ENCODE results near the gene NDUFC2. TPM values are rescaled to one million over a fixed set of nuclear protein-coding genes. Genes with fewer than 3 reads are reported as not detected.

The NDUFC2 gene
- total RNA-seq, 1 donor from 2014 or later: 203 TPM

- Mint-ChIP-seq H3K27ac (ENCODE audit: unreplicated experiment) (no peak overlapping the region), H3K27me3 (ENCODE audit: unreplicated experiment) (peaks cover 6% of the 10 kb centered on the region), H3K36me3 (ENCODE audit: low read depth, unreplicated experiment) (peaks cover 5% of the 10 kb centered on the region), H3K4me1 (ENCODE audit: unreplicated experiment) (peaks cover 17% of the 10 kb centered on the region), H3K4me3 (ENCODE audit: unreplicated experiment) (no peak overlapping the region), H3K9me3 (ENCODE audit: unreplicated experiment) (no peaks in the 10 kb centered on the region)
- no peak for DNase-seq (ENCODE audit: low spot score)
- TF ChIP-seq CTCF (IDR thresholded peaks at IDR 0.05; ENCODE audit: unreplicated experiment): no peak
Measured at GRCh38 chr11:78074756-78075155, 4.9 kb downstream of the NDUFC2 start.

GRCh38 chr11:78072455-78072854 is 7.2 kb downstream of the NDUFC2 start:
- TF ChIP-seq CTCF (IDR thresholded peaks at IDR 0.05; ENCODE audit: unreplicated experiment): no peak
- peaks cover 4% of the 10 kb centered on the region for H3K27me3 Mint-ChIP-seq (ENCODE audit: unreplicated experiment)
- H3K4me1 Mint-ChIP-seq (ENCODE audit: unreplicated experiment): peaks cover 8% of the 10 kb centered on the region
- no peaks in the 10 kb centered on the region for H3K9me3 Mint-ChIP-seq (ENCODE audit: unreplicated experiment)
- no peak overlapping the region for H3K4me3 Mint-ChIP-seq (ENCODE audit: unreplicated experiment)
- H3K36me3 Mint-ChIP-seq (ENCODE audit: low read depth, unreplicated experiment): peaks cover 13% of the 10 kb centered on the region
- H3K27ac Mint-ChIP-seq (ENCODE audit: unreplicated experiment): peak overlapping the region; percentile 50
- no peak for DNase-seq (ENCODE audit: low spot score)

GRCh38 chr11:78071717-78072116 is 7.9 kb downstream of the NDUFC2 start:
- H3K27me3 Mint-ChIP-seq (ENCODE audit: unreplicated experiment): peaks cover 4% of the 10 kb centered on the region
- H3K4me3 Mint-ChIP-seq (ENCODE audit: unreplicated experiment): no peak overlapping the region
- no peak for DNase-seq (ENCODE audit: low spot score)
- no peaks in the 10 kb centered on the region for H3K9me3 Mint-ChIP-seq (ENCODE audit: unreplicated experiment)
- no peak overlapping the region for H3K27ac Mint-ChIP-seq (ENCODE audit: unreplicated experiment)
- peaks cover 5% of the 10 kb centered on the region for H3K4me1 Mint-ChIP-seq (ENCODE audit: unreplicated experiment)
- no peak for TF ChIP-seq CTCF (IDR thresholded peaks at IDR 0.05; ENCODE audit: unreplicated experiment)
- peaks cover 15% of the 10 kb centered on the region for H3K36me3 Mint-ChIP-seq (ENCODE audit: low read depth, unreplicated experiment)

DNA sequence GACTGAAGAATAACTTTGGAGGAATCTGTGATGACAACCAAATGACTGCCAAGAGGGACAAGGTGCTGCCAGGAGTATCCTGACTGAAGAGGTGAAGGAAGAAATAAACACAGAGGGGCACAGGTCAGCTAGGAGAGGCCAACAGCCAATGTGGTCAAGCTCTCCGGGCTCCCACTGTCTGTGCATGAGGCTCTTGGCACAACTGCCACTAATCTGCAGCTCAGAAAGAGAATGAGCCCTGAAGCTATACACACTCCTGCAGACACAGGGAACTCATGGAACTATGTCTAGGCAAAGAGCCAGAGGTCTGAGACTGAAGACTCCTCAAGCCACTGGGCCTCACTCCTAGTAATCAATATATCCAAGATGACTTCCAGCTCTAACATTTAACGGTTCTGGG is 9.0 kb downstream of the NDUFC2 start:
- Mint-ChIP-seq H3K9me3 (ENCODE audit: unreplicated experiment) (no peaks in the 10 kb centered on the region), H3K27ac (ENCODE audit: unreplicated experiment) (no peak overlapping the region), H3K27me3 (ENCODE audit: unreplicated experiment) (peaks cover 4% of the 10 kb centered on the region), H3K4me3 (ENCODE audit: unreplicated experiment) (no peak overlapping the region), H3K4me1 (ENCODE audit: unreplicated experiment) (no peaks in the 10 kb centered on the region), H3K36me3 (ENCODE audit: low read depth, unreplicated experiment) (peaks cover 15% of the 10 kb centered on the region)
- DNase-seq (ENCODE audit: low spot score): no peak
- no peak for TF ChIP-seq CTCF (IDR thresholded peaks at IDR 0.05; ENCODE audit: unreplicated experiment)

- TF ChIP-seq CTCF (IDR thresholded peaks at IDR 0.05; ENCODE audit: unreplicated experiment): no peak
- no peak for DNase-seq (ENCODE audit: low spot score)
- H3K4me3 Mint-ChIP-seq (ENCODE audit: unreplicated experiment): no peak overlapping the region
Measured at GRCh38 chr11:78069465-78069864, 10.2 kb downstream of the NDUFC2 start.

More at GRCh38 chr11:78069465-78069864, 10.2 kb downstream of the NDUFC2 start:
- Mint-ChIP-seq H3K36me3 (ENCODE audit: low read depth, unreplicated experiment) (peaks cover 16% of the 10 kb centered on the region), H3K27me3 (ENCODE audit: unreplicated experiment) (peaks cover 5% of the 10 kb centered on the region), H3K4me1 (ENCODE audit: unreplicated experiment) (no peaks in the 10 kb centered on the region), H3K27ac (ENCODE audit: unreplicated experiment) (no peak overlapping the region), H3K9me3 (ENCODE audit: unreplicated experiment) (no peaks in the 10 kb centered on the region)
